Gastroesophageal sphincter (tissue), 4 donors: ENCODE results near the gene TBC1D19. TPM values are rescaled to one million over a fixed set of nuclear protein-coding genes. Genes with fewer than 3 reads are reported as not detected.
"Not testable (repeated sequence)": the region's sequence is repeated elsewhere in the genome, so short reads cannot be mapped to it uniquely, and the experiment has no call there.

Experiments
- ATAC-seq: fragments of 150-250 bp; one replicate; pipeline ENCODE4 v1.9.1; 2016; ENCODE audit warnings: mild to moderate bottlenecking, moderate library complexity
- H3K27ac ChIP-seq, 4 donors: fragments of 200-600 bp; sonication (generic) in 3 of 4; 1 replicate in 3 of 4; 2 replicates in 1 of 4; pipeline ENCODE4 v1.5.1; 2016 to 2019
- H3K27me3 ChIP-seq: fragments of 200-600 bp; sonication (generic); one replicate; pipeline ENCODE4 v1.5.1; 2019
- H3K36me3 ChIP-seq, 2 donors: fragments of 200-600 bp; sonication (generic); one replicate each; pipeline ENCODE4 v1.5.1; 2019; ENCODE audit warnings: control low read depth in 1 of 2
- H3K4me1 ChIP-seq, 3 donors: fragments of 200-600 bp; sonication (generic); 1 replicate in 2 of 3; 2 replicates in 1 of 3; pipeline ENCODE4 v1.5.1; 2016 to 2019; ENCODE audit warnings: control low read depth in 2 of 3
- H3K4me3 ChIP-seq, 2 donors: fragments of 200-600 bp; sonication (generic); one replicate each; pipeline ENCODE4 v1.5.1; 2019; ENCODE audit warnings: mild to moderate bottlenecking in 1 of 2, moderate library complexity in 1 of 2
- H3K9me3 ChIP-seq, 3 donors: fragments of 200-600 bp; sonication (generic); one replicate each; pipeline ENCODE4 v1.5.1; 2017 to 2019; ENCODE audit warnings: control low read depth in 2 of 3
- EP300 ChIP-seq: sonication (generic); formaldehyde crosslinking; IDR thresholded peaks from one replicate; pipeline ENCODE4 v1.6.1; 2017; ENCODE audit warnings: antibody characterized with exemption, mild to moderate bottlenecking
- POLR2A ChIP-seq, 2 donors: fragments of 450-650 bp; IDR thresholded peaks; one replicate each; pipeline ENCODE4 v1.6.1; 2017; ENCODE audit warnings: antibody characterized with exemption in 2 of 2, mild to moderate bottlenecking in 2 of 2, moderate library complexity in 1 of 2
- POLR2AphosphoS5 ChIP-seq: sonication (generic); formaldehyde crosslinking; IDR thresholded peaks from one replicate; pipeline ENCODE4 v1.6.1; 2017; ENCODE audit warnings: antibody characterized with exemption
- WGBS, 2 donors: methylation state at CpG; one replicate each; pipeline ENCODE4 v1.1.5; 2018; ENCODE audit warnings: low coverage in 1 of 2; 5-methylcytosine and 5-hydroxymethylcytosine counted together
- total RNA-seq, 4 donors: library from RNA; depleted of rRNA; stranded (reverse); fragments of >200 nt; gene quantifications; one replicate each; pipeline ENCODE4 v1.1.0, GENCODE V29; 2016
- TF ChIP-seq, protein P1 (sequence below), 4 experiments: fragments of 200-600 bp in 2 of 4; fragments of 450-650 bp in 2 of 4; sonication (generic) in 1 of 4; IDR thresholded peaks; one replicate each; pipeline ENCODE4 v1.5.1; 2017 to 2019; ENCODE audit warnings: antibody characterized with exemption in 4 of 4, mild to moderate bottlenecking in 2 of 4, moderate library complexity in 2 of 4

TBC1D19 gene
- total RNA-seq, 4 donors from 2014 or later: 13.2 to 20.1 (median 15.9) TPM

DNA sequence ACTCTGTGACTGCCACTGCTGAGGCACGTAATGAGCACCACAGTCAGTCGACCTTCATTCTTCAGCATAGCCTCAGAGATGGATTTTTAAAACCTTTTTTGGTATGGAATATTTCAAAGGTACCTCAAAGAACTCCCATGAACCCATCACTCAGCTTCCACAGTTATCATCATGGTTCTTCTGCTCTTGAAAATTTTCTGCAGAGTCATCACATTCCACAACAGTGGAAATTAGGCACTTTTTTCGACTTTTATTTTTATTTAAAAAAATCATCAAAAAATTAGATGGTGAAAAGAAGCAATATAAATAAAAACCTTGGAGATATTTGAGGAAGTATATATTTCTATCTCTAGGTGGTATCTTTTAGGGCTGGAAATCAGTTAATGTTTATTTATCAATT, 37.5 kb downstream of the TBC1D19 start:
- no peaks in the 10 kb centered on the region for H3K9me3 ChIP-seq

DNA sequence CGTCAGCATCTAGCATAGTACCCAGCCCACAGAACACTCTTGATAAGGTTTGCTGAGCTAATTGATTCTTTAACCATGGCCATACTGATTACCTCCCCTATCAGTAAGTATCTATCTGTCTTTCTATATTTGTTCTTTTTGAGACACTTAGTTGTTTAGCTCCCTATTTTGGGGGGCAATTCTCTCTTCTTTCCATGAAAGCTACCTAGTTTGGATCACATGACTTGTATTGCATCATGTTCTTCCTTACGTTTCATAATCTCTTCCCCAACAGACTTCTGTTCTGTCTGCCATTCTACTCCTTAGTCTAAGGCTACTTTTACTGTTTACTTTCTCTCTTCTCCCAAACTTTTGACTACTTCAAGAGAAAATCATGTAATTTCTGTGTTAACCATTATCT, 39.0 kb downstream of the TBC1D19 start:
- H3K9me3 ChIP-seq: no peaks in the 10 kb centered on the region

More for the DNA sequence above, 37.5 kb downstream of the TBC1D19 start:
- Histone ChIP-seq H3K4me3 (no peak overlapping the region), H3K4me1 (no peaks in the 10 kb centered on the region), H3K27ac (no peak overlapping the region), H3K36me3 (peaks cover 0 to 11% of the 10 kb centered on the region in 2 donors), H3K27me3 (no peaks in the 10 kb centered on the region)
- TF ChIP-seq EP300 (no peak), POLR2AphosphoS5 (no peak), POLR2A (IDR thresholded peaks at IDR 0.05) (no peak)
- TF ChIP-seq, protein P1, sequence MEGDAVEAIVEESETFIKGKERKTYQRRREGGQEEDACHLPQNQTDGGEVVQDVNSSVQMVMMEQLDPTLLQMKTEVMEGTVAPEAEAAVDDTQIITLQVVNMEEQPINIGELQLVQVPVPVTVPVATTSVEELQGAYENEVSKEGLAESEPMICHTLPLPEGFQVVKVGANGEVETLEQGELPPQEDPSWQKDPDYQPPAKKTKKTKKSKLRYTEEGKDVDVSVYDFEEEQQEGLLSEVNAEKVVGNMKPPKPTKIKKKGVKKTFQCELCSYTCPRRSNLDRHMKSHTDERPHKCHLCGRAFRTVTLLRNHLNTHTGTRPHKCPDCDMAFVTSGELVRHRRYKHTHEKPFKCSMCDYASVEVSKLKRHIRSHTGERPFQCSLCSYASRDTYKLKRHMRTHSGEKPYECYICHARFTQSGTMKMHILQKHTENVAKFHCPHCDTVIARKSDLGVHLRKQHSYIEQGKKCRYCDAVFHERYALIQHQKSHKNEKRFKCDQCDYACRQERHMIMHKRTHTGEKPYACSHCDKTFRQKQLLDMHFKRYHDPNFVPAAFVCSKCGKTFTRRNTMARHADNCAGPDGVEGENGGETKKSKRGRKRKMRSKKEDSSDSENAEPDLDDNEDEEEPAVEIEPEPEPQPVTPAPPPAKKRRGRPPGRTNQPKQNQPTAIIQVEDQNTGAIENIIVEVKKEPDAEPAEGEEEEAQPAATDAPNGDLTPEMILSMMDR (IDR thresholded peaks at IDR 0.05): no peak
- WGBS, 2 donors: 92 to 100% methylated on average over 1 to 3 of the region's 3 CpGs
- ATAC-seq: no peak

DNA sequence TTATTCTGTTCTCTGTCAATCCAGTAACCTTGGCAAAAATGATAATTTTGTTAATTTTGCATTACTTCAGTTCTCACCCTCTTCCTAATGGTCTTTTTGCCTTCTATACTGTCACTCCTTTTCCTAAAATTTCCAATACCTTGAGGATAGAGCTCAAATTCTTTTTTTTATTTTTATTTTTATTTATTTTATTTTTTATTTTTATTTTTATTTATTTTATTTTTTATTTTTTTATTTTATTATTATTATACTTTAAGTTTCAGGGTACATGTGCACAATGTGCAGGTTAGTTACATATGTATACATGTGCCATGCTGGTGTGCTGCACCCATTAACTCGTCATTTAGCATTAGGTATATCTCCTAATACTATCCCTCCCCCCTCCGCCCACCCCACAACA, 42.8 kb downstream of the TBC1D19 start:
- H3K4me3 ChIP-seq, ATAC-seq, H3K27ac ChIP-seq, H3K9me3 ChIP-seq, H3K4me1 ChIP-seq, H3K27me3 ChIP-seq: not testable (repeated sequence)
- peaks cover 0 to 14% of the 10 kb centered on the region in 2 donors for H3K36me3 ChIP-seq
- WGBS, 2 donors: 83% methylated on average over 1 of the region's 2 CpGs; no CpG with 5 or more reads in 1 of the 2 donors

More for the DNA sequence above, 39.0 kb downstream of the TBC1D19 start:
- ATAC-seq: no peak
- Histone ChIP-seq H3K4me3 (no peak overlapping the region), H3K36me3 (peaks cover 0 to 11% of the 10 kb centered on the region in 2 donors), H3K27me3 (no peaks in the 10 kb centered on the region), H3K4me1 (no peaks in the 10 kb centered on the region), H3K27ac (no peak overlapping the region)
- TF ChIP-seq EP300 (no peak), POLR2AphosphoS5 (no peak), POLR2A (IDR thresholded peaks at IDR 0.05) (no peak)
- 83 to 92% methylated on average over 2 of the region's 2 CpGs for WGBS, 2 donors

DNA sequence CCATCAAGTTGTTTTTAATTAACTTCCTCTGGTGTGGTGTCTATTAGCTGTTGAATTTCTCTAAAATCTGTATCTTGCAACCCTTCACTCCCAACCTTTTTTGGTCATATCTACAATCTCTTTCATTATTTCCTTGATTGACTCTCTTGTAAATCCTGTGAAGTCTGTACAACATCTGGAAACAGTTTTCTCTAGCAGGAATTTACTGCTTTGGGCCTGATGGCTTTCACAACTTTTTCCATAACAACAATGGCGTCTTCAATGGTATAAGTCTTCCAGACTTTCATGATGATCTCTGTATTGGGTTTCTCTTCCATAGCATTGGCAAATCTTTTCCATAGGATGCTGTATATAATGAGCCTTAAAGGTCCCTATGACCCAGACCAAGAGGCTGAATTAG, 49.0 kb downstream of the TBC1D19 start:
- peaks cover 0 to 31% of the 10 kb centered on the region in 2 donors for H3K36me3 ChIP-seq
- TF ChIP-seq POLR2A (IDR thresholded peaks at IDR 0.05) (no peak), EP300 (no peak), POLR2AphosphoS5 (no peak)
- TF ChIP-seq, protein P1 (IDR thresholded peaks at IDR 0.05): no peak
- no peaks in the 10 kb centered on the region for H3K27me3 ChIP-seq
- H3K9me3 ChIP-seq: no peaks in the 10 kb centered on the region
- no peak overlapping the region for H3K27ac ChIP-seq
- no peak for ATAC-seq
- no peak overlapping the region for H3K4me3 ChIP-seq
- 100% methylated on average over 1 of the region's 1 CpG for WGBS, 2 donors
- H3K4me1 ChIP-seq: no peaks in the 10 kb centered on the region

DNA sequence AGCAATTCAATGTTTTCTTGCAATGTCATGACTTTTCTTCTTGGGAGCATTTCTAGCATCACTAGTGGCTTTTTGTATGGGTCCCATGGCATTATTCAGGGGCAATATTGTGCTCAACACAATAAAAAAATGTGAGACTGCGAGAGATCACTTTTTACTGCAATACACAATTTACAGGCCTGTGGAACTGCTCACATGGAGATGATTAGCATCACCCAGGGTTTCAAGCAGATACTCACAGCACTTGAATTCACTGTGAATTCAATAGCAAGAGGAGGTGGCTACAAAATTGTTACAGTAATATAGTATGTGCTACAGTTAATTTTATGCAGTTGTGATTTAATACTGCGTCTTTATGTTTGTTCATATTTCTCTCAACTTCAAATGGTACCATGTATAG, 50.4 kb downstream of the TBC1D19 start:
- H3K27ac ChIP-seq: no peak overlapping the region

DNA sequence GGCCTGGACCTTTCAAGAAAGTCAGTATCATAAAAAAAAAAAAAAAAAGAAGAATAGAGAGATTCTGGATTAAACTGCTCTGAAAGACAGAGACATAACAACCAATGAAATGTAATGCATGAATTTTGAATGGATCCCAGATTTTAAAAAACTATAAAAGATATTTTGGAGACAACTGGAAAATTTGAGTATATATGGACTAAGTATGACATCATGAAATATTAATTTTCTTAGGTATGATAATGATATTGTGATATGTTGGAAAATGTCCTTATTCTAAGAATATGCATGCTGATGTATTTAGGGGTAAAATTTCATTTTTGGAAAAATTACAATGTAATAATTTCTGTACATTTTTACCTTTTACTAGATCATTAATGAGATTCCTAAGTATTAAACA, 52.6 kb downstream of the TBC1D19 start:
- no peak overlapping the region for H3K4me3 ChIP-seq
- peaks cover 0 to 57% of the 10 kb centered on the region in 2 donors for H3K36me3 ChIP-seq
- no peaks in the 10 kb centered on the region for H3K27me3 ChIP-seq
- TF ChIP-seq, protein P1 (IDR thresholded peaks at IDR 0.05): no peak
- TF ChIP-seq POLR2A (IDR thresholded peaks at IDR 0.05) (no peak), POLR2AphosphoS5 (no peak), EP300 (no peak)
- no peaks in the 10 kb centered on the region for H3K4me1 ChIP-seq
- no peak for ATAC-seq
- no peaks in the 10 kb centered on the region for H3K9me3 ChIP-seq
- no peak overlapping the region for H3K27ac ChIP-seq

More for the DNA sequence above, 50.4 kb downstream of the TBC1D19 start:
- H3K27me3 ChIP-seq: no peaks in the 10 kb centered on the region
- H3K4me3 ChIP-seq: no peak overlapping the region
- H3K9me3 ChIP-seq: no peaks in the 10 kb centered on the region
- H3K4me1 ChIP-seq: no peaks in the 10 kb centered on the region
- peaks cover 0 to 44% of the 10 kb centered on the region in 2 donors for H3K36me3 ChIP-seq
- WGBS, 2 donors: 100% methylated on average over 2 of the region's 2 CpGs
- TF ChIP-seq EP300: no peak
- TF ChIP-seq, protein P1 (IDR thresholded peaks at IDR 0.05): no peak
- no peak for TF ChIP-seq POLR2AphosphoS5
- no peak for TF ChIP-seq POLR2A (IDR thresholded peaks at IDR 0.05)
- ATAC-seq: no peak

DNA sequence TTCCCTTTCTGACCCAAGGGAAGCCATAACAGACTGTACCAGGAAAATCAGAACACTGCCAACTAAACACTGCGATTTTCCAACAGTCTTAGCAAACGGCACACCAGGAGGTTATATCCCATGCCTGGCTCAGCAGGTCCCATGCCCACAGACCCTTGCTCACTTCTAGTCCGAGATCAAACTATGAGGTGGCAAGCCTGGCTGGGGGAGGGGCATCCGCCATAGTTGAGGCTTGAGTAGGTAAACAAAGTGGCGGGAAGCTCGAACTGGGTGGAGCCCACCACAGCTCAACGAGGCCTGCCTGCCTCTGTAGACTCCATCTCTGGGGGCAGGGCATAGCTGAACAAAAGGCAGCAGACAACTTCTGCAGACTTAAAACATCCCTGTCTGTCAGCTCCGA, 56.8 kb downstream of the TBC1D19 start:
- 97 to 98% methylated on average over 6 to 7 of the region's 8 CpGs for WGBS, 2 donors
- H3K36me3 ChIP-seq: peaks cover 0 to 47% of the 10 kb centered on the region in 2 donors
- not testable (repeated sequence) for ATAC-seq, H3K27ac ChIP-seq, H3K27me3 ChIP-seq, H3K9me3 ChIP-seq, H3K4me3 ChIP-seq, H3K4me1 ChIP-seq
